NOMO-1 treated with dmso at 0.1 percent for 144 hours (cell line): Measurements from ENCODE around the gene TMEM17.
A peak's percentile ranks its signal among the peaks of the same experiment; 100 is the strongest.

Source experiments
- DNase-seq: peaks from one replicate; lab custom pipeline; 2025; ENCODE audit not compliant: unreplicated experiment; lab: John Stamatoyannopoulos, UW

TMEM17 gene

GRCh38 chr2:62457556-62457955 lies 48.4 kb downstream of the TMEM17 start:
- no peak for DNase-seq

- DNase-seq: peak; percentile 17
Observed at GRCh38 chr2:62456721-62457539, 49.1 kb downstream of the TMEM17 start.

GRCh38 chr2:62455957-62456692 lies 49.9 kb downstream of the TMEM17 start:
- DNase-seq: no peak

- no peak for DNase-seq
Observed at GRCh38 chr2:62453955-62454354, 52.0 kb downstream of the TMEM17 start.

- no peak for DNase-seq
Observed at GRCh38 chr2:62452701-62453454, 53.1 kb downstream of the TMEM17 start.

GRCh38 chr2:62450716-62451191 lies 55.2 kb downstream of the TMEM17 start:
- no peak for DNase-seq
